HG02798 (cell line): ENCODE measurements around the gene MRPL11.
"Not testable (repeated sequence)": the region's sequence is repeated elsewhere in the genome, so short reads cannot be mapped to it uniquely, and the experiment has no call there.

ENCODE experiments used
- ATAC-seq: cut with Tn5 transposase; IDR thresholded peaks from one replicate; pipeline ENCODE4 v1.9.1; 2021; ENCODE audit warnings: mild to moderate bottlenecking; ENCODE audit not compliant: unreplicated experiment, poor library complexity

The MRPL11 gene

DNA sequence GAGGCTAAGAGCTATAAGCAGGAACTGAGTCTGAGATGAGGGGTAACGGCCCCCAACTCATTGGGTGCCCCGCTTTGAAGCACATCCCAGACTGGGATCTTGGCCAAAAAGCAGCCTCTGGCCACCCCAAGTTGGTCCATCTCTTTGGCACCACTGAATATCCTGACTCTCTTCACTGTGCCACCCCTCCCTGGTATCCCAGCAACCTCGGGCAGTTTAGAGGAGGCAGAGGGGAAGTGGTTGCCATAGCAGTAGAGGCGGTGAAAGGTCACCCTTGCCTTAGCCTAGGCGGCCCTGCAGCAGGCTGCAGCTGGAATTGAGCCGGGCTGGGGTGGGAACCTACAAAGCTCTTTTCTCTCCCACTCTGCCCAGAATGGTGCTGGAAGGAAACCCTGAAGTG lies 29.1 kb upstream of the MRPL11 start:
- ATAC-seq, result no peak

DNA sequence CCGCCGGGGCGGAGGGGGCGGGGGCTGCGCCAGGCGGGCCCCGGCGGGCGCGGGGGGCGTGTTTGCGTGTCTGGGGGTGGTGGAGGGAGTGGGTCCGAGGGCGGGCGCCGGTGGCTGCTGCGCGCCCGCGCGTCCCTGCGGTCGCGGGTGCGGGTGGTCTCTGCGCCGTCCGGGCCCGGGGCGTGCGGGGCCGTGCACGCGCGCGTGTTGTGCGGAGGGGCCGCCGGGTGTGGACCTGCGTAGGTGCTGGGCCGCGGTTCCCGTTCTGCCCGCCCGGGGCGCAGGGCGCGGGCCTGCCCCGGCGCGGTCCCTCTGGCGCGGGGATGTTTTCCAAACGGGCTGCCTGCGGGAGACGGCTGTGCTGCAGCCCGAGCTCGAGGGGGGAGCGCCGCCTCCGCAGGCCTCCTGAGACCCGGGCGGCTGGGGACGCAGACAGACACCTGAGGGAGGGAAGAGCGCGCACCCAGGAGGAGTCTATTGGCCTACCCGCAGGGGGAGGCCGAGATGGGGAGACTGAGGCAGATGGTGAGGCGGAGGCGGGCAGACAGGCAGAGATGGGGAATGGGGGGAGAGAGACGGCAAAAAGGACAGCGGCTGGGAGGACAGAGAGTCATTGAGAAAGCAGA lies 28.5 kb upstream of the MRPL11 start:
- ATAC-seq, result peak; percentile 29

DNA sequence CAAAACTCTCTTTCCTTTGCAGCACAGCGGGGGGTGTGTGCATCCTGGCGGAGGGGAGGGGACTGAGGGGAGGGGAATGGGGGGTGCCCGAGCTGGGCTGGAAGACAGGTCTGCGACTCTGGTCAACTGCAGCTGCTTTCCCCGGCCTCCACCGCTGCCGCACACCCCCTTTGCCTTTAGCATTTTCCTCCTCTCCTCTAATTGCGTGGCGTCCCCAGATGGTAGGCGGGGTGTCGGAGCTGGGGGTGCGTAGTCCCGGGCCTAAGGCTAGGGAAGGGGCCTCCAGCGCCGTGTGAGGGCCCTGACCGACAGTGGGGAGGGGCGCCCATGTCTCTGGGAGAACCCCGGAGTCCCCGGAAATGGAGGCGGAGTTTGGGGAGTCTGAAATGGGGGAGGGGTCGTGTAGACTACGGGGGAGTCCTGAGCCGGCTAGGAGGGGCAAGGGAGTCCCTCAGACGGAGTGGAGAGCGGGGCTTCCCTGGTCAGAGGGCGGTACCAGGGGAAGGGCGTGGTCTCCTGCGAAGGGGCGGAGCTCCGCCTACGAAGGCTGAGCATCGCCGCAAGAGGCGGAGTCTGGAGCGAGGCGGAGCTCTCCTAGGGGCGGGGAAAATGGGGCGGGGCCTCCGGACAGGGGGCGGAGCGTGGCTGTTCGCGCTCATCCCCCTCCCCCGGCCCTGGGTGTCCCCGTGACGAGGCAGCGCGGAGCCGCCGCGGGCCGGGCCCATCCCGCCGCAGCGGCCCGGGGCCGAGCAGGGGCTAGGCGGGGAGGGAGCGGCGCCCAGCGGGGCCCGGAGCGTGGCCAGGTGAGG lies 27.8 kb upstream of the MRPL11 start, which contains the start of gene PELI3:
PELI3 (plus strand) TSS at position 681 of the 809 bp plus-strand sequence. CDS start 1,224 bp downstream, outside the sequence.
- ATAC-seq, result peak; percentile 92

DNA sequence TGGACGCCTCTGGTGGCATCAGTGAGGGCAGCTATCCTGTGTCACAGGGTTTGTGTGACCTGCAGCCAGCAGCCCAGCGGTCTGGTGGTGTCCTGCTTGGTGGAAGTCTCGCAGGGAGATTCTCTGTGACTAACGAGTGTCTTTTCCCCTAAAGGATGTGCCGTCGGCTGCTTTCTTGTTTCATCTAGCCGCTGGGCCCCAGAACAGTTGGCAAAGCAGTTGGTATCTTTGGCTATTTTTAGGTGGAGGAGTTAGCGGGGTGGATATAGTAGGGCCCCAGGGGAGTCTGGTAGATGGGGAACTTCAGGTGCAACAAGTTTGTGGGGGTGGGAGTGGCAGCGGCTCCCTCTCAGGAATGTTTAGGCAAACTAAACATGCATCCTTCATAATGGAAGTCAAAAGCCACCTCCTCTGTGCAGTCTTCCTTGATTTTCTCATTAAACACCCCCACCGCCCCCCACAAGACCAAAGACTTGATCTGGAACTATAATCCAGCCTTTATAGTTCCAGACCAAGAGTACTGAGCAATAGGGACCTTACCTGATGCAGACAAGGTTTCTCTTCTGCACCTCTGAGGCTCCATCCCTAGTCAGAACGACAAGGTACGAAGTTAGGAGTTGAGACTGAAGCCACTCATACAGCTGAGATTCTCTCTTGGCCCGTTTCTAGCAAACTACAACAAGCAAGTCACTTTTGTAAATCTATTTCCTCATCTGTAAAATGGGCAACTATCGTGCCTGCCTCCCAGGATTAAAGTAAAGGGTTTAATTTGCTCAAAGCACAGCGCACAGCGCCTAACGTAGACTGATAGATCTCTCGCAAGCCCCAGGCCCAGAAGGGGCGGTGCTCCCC lies 27.0 kb upstream of the MRPL11 start:
- no peak for ATAC-seq

DNA sequence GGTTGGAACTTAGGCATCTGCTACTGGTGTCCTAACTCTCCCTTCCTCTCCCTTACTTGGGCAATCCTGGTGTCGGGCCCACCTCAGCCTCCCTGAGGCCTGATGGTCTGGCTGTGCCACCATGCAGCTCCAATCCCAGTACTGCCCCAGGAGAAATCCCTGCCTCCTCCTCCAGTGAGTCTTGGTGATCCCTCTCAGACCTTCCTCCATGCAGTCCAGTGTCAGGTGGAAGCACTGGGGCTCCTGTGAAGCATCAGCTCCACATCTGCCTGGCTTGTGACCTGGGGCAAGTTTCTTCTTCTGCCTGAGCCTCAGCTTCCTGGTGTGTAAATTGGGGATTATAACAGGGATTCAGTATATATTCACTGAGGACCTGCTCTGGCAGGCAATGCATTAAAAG lies 26.3 kb upstream of the MRPL11 start:
- ATAC-seq, result no peak

DNA sequence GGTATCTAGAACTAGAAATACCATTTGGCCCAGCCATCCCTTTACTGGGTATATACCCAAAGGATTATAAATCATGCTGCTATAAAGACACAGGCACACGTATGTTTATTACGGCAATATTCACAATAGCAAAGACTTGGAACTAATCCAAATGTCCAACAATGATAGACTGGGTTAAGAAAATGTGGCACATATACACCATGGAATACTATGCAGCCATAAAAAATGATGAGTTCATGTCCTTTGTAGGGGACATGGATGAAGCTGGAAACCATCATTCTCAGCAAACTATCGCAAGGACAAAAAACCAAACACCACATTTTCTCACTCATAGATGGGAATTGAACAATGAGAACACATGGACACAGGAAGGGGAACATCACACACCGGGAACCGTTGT lies 25.5 kb upstream of the MRPL11 start:
- ATAC-seq, result not testable (repeated sequence)

DNA sequence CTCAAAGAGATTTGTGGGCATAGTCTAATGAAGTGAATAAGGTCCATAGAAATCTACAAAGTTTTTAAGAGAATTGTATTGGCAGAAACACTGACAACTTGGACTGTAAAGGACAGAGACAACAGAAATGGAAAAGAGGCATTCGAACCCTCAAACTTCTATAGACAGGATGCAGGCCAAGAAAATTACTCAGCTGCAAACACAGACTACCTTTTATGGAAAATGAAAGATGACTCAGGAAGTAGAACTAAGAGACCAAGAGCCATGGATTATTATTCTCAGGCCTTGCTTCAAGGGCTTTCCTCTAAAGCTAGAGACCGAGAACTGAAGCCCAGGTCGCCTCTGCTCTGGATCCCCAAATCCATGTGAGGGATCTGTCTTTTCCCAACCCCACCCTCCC lies 24.3 kb upstream of the MRPL11 start:
- ATAC-seq, result no peak

DNA sequence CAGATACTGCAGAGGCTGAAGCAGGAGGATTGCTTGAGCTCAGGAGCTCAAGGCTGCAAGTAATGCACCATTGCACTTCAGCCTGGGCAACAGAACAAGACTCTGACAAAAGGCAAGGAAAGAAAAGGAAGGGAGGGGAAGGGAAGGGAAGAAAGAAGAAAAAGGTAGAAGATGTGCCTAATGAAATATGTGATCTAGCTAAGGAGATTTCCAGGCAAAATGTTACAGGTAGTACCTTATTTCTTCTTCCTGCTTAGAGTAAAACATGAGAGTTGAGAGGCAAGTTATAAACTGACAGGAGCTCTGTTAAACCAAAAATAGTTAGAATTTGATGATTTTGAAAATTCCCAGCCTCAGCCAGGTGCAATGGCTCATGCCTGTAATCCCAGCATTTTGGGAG lies 23.4 kb upstream of the MRPL11 start:
- ATAC-seq, result no peak

DNA sequence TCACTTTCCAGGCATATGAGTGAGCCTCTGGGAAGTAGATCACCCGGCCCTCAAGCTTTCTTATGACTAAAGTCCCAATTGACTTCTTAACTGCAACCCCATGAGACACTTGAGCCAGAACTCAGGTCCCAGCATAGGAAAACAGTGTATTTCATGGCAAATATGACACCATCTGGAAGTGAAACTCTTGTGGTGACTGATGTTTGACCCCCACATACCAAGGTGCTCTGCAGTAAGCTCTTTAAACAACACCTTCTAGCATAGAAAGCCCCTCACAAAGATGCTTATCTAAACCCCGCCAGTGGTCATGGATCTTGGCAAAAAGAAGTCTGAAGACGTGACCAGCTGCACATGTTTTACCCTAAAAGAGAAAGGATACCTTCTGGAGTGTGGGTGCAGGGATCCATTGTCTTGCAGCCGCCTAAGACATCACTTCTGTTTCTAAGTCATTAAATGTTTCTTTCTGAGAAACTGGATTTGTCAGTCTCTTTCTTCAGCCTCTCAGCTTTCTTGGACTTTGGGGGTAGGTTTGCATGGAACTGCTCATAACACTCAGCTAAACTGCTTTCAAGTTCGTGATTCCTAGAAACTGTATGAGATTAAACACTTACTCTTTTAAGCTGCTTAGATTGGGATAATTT lies 20.6 kb upstream of the MRPL11 start:
- ATAC-seq, result no peak

DNA sequence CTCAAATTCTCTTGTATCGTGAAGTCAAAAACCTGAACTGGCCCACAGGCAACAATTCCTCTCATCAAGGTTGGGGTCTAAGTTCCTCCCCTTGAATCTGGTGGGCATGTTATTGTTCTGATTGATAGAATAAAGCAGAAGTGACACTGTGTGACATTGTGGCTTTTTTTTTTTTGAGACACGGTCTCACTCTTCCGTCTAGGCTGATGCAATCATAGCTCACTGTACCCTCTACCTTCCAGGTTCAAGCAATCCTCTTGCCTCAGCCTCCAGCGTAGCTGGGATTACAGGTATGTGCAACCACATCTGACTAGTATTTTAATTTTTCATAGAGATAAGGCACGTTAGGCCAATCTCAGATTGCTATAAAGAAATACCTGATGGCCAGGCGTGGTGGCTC lies 19.2 kb upstream of the MRPL11 start:
- ATAC-seq, result no peak

DNA sequence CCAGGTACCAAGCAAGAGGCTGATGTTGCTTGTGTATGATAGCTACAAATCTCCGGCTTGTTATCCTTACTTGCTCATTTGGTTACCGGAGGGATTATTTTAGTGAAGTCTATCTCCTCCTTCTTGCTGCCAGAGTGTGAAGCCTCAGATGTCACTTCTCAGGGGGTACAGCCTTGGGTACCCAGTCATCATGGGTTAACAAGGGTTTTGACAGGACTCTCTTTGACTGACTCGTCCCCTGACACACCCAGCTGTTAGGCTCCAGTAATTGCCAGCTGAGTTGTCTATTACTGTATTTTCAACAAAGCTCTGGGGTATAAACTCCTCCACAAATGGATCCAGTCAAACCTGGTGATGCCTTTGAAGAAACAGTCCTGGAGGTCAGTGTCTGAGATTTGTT lies 16.2 kb upstream of the MRPL11 start:
- no peak for ATAC-seq

DNA sequence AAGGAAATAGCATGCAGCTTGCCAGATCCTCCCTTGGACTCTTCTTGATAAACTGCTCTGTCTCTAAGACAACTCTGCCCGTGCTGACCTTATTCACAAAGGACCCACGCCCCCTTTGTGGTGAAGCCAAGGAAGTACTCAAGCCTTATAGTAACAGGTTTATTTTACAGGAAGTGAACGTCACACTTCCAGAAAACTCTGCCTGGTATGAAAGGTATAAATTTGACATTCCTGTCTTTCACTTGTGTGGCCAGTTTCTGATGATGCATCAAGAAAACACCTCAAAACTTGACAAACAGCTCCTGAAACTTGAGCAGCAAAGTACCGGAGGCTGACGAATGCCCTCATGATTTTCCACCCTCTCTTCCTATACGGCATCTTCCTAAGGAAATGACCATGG lies 15.6 kb upstream of the MRPL11 start:
- ATAC-seq, result no peak

DNA sequence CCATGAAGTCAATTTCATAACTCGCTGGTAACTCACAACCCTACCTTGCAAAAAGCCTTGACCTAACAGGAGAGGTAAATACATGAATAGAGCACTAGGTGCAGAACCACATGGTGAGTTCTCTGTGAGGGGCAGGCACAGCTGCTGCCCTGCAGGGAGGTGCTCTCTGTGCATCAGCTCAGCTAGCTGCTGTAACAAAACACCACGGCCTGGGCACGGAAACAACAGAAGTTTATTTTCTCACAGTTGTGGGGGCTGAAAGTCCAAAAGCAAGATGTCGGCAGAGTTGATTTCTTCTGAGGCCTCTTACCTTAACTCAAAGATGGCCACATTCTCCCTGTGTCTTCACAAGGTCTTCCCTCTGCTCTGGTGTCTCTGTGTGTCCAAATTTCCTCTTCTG lies 13.0 kb upstream of the MRPL11 start:
- ATAC-seq, result no peak

DNA sequence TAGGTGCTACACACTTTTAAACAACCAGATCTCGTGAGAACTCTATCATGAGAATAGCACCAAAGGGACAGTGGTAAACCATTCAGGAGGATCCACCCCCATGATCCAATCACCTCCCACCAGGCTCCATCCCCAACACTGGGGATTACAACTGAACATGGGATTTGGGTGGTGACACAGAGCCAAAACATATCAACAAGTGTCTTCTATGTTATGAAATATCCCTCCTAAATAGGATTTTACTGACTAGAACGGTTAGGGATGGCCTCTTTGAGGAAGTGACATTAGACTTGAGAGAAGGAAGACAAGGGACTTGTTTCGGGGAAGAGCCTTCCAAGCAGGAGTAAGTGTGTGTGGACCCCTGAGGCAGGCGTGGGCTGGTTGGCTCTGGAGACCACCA lies 11.9 kb upstream of the MRPL11 start:
- ATAC-seq, result no peak

DNA sequence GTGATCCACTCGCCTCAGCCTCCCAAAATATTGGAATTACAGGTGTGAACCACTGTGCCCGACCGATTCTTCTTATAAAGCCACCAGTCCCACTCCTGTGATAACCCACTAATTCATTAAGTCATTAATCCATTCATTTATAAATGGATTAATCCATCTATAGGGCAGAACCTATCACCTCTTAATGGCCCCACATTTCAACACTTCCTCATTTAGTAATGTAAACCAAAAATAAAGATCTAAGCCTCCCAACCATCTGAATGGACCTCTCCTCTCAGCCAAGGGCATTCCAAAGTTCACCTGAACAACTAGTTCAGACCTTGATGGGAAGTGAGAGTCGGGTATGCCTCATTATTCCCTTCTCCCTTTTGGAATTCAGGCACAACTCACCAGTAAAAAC lies 9.9 kb upstream of the MRPL11 start:
- ATAC-seq, result no peak

DNA sequence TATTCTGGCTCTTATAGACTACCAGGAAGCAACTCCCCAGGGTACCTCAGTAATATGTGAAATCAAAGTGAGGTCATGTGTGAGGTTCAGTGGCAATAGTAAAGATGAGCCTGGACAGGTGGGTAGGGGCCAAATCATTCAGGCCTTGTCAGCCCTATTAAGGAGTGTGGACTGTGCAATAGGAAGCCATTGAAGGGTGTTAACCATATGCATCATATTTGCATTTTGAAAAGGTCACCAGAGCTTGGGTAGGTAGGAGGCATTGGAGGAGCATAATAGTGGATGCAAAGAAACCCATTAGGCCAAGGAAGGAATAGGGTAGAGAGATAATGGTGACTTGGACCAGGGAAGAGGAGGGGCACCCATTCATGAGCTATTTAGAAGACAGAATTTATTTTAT lies 8.4 kb upstream of the MRPL11 start:
- ATAC-seq, result no peak

DNA sequence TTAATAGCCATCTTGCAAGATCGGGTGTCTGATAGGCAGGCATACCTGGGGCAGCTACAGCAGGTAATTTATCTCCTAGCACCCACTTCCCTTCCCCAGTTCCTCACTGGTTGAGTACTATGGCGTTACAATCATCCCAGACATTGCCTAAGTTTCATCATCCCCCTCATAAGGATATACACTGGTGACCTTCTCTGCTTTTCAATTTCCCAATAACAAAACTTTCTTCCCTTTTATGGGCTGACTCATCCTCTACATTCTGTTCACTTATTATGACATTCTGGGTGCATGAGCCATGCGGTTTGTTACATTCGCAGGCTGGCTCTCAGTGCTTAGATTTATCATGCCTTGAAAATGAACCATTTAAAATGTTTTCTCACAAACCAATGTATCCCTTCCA lies 5.0 kb upstream of the MRPL11 start:
- ATAC-seq, result no peak

DNA sequence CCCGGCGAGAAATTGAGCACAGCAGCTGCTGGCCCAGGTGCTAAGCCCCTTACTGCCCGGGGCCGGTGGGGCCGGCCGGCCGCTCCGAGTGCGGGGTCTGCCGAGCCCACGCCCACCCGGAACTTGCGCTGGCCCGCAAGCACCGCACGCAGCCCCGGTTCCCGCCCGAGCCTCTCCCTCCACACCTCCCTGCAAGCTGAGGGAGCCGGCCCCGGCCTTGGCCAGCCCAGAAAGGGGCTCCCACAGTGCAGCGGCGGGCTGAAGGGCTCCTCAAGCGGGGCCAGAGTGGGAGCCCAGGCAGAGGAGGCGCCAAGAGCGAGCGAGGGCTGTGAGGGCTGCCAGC lies 2.3 kb upstream of the MRPL11 start:
- ATAC-seq, result not testable (repeated sequence)

DNA sequence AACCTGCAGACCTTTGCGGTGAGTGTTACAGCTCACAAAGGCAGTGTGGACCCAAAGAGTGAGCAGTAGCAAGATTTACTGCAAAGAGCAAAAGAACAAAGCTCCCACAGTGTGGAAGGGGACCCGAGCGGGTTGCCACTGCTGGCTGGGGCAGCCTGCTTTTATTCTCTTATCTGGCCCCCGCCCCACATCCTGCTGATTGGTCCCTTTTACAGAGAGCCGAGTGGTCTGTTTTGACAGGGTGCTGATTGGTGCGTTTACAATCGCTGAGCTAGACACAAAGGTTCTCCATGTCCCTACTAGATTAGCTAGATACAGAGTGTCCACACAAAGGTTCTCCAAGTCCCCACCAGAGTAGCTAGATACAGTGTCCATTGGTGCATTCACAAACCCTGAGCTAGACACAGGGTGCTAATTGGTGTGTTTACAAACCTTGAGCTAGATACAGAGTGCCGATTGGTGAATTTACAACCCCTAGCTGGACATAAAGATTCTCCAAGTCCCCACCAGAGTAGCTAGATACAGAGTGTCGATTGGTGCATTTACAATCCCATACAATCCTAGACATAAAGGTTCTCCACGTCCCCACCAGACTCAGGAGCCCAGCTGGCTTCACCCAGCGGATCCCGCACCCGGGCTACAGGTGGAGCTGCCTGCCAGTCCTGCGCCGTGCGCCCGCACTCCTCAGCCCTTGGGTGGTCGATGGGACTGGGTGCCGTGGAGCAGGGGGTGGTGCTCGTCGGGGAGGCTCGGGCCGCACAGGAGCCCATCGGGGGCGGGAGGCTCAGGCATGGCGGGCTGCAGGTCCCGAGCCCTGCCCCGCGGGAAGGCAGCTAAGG lies 1.7 kb upstream of the MRPL11 start:
- not testable (repeated sequence) for ATAC-seq

DNA sequence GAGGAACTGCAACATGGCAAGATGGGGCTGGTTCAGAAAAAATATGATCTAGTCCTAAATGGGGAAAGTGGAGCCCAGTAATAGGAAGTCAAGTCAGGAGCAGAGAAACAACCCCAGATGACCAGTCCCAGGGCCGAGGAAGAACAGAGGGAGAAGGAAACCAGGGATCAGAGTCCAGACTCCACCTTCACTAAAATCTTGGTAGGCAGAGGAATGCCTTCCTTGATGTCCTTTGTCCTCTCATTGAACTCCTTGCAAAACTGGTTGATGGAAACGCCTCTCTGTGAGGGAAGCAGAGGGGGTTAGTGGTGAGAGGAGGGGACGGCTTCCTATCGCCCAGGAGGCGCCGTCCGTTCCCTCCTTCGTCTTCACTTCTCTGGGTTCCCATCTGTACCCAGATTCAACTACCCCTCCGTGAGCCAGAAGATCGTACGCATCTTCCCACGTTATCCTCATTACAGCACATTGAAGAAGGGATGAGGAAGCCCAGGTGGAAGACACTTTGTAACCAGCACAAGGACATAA lies 607 bp downstream of the MRPL11 start:
- no peak for ATAC-seq
